SK-MEL-5 (cell line): Measurements from ENCODE around the gene DNMT3B. TPM values are rescaled to one million over a fixed set of nuclear protein-coding genes. Genes with fewer than 3 reads are reported as not detected.

ENCODE experiments used
- DNase-seq: peaks from one replicate; pipeline ENCODE4 v3.0.0-alpha.2; 2016; ENCODE audit warnings: low read depth, low spot score
- in situ Hi-C: cut with HindIII; loops from 2 replicates; pipeline ENCODE4 v1.10.0; 2016; ENCODE audit warnings: low sequenced_read_pairs, high pct_unique_total_duplicates, low pct_unique_long_range_greater_than_20kb
- total RNA-seq: library from RNA; depleted of rRNA; stranded (reverse); fragments of >200 nt; shearing (Covaris generic); gene quantifications from 2 replicates; pipeline ENCODE4 v1.2.3, GENCODE V29; 2014; rRNA removed

The DNMT3B gene
- total RNA-seq, 1 experiment from 2014 or later, result 1.9 TPM

DNA sequence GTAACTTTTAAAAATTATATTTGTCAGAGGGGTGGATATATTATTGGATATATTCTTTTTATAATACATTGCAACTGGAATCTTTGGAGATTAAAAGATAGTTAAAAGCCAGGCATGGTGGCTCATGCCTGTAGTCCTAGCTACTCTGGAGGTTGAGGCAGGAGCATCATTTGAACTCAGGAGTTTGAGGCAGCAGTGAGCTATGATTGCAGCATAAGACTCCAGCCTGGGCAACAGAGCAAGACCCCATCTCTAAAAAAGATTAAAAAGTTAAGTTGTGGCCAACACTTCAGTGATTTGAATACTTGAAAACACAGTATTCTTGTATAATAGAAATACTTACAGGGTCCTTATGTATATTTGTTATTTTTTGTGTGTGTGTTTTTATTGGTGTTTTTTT is 72.8 kb downstream of the DNMT3B start:
- no peak for DNase-seq
- in situ Hi-C loops, result no loop called here

GRCh38 chr20:32837157-32837556 is 75.0 kb downstream of the DNMT3B start:
- no peak for DNase-seq
- in situ Hi-C loops, result no loop called here

DNA sequence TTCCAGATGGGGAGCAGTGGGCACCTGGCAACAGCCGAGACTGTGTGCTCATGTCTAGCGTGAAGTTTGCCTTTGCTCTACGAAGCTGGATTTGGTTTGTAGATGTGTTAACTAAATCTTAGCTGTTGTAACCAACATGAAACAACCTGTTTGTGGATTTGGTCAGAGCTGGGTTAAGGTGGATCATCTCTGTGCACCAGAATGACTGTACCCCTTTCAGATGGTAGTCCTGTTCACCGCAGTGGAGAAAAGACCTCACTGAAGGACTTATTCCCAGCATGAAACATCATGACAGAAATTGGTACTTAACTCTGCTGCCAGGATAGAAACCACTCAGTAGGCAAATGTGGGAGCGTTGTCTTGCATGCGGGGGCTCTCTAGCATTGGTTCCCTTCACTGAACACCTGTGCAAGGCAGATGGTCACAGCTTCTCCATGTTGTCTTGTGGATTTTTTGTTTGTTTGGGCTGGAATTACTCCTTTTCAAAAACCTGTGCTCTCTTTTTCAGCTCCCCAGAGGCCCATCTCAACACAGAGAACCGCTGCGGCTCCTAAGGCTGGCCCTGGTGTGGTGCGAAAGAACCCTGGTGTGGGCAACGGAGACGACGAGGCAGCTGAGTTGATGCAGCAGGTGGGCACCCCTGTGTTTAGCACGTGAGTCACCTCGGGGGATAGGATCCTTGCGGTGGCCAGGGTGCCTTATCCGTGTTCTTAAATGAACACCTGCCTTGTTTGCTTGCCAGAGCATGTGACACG is 77.2 kb downstream of the DNMT3B start:
- in situ Hi-C loops, result no loop called here
- DNase-seq, result no peak

GRCh38 chr20:32839982-32840285 is 77.7 kb downstream of the DNMT3B start:
- DNase-seq, result no peak
- in situ Hi-C loops, result no loop called here

DNA sequence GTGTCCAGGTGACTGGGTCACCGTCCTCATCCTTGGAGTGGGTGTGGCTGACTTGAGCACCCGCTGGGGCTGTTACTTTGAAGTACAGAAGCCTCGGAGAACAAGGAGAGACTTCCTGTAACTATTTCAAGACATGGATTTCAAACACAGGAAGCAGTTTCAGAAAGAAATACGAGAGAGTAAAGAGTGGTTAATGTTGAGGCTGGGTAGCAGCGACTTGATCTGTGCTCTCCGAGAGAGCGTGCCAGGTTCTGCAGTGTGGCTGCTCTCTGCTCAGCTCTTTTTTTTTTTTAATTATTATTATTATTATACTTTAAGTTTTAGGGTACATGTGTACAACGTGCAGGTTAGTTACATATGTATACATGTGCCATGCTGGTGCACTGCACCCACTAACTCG is 79.0 kb downstream of the DNMT3B start:
- DNase-seq, result no peak
- in situ Hi-C loops, result no loop called here

DNA sequence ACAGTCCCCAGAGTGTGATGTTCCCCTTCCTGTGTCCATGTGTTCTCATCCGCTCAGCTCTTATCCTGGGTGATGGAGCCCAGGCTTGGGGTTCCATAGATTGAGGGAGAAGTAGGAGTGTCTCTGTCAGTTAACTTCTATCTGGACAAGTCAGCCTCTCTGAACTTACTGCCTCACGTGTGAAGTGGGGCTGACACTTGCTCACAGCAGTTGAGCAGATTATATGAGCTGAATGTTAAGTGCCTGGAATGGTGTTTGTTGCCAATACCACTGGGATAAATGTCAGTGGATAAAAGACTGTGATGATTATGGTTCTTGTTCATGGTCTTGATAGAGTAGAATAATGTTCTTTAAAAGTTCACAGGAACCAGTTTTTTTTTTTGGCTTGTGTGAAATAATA is 79.4 kb downstream of the DNMT3B start:
- DNase-seq, result no peak
- in situ Hi-C loops, result no loop called here

DNA sequence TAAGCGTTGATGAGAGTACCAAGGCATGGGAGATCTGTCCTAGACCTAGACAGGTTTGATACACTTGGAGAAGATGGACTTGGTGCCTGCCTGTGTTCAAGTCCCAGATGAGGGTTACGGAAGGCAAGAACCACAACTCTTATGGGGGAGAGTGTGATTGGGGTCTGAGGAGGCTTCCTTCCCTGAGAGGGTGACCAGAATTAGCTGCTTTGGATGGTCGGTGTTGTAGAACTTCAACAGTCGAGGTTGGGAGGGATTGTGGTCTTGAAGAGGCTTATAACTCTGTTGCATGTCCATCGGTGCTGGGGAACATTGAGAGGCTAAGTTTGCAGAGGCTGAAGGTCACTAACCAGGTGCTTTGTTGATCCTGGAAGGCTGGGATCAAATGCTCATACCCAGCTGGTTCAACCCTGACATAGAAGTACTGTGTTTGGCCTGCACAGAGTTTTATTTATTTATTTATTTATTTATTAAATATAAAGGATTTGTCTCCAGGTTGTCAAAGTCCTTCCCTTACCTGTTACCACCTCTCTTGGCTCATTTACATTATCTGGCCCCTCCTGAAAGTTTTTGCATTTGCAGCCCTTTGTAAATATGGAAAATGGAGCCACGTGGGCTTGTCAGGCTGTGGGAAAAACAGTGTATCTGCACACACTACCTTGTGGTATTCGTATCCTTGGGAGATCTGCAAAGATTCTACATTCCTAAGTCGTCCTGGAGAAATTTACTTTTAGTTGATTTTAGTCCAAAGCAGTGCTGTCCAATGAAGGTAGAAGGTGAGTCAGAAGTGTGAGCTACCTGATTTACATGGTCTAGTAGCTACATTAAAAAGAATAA is 80.7 kb downstream of the DNMT3B start:
- DNase-seq, result no peak
- in situ Hi-C loops, result no loop called here

- in situ Hi-C loops, result no loop called here
- no peak for DNase-seq
Measured at GRCh38 chr20:32845786-32846185, 83.6 kb downstream of the DNMT3B start.

GRCh38 chr20:32846852-32847251 is 84.7 kb downstream of the DNMT3B start:
- in situ Hi-C loops, result no loop called here
- no peak for DNase-seq

- in situ Hi-C loops, result no loop called here
- no peak for DNase-seq
Measured at GRCh38 chr20:32847964-32848363, 85.8 kb downstream of the DNMT3B start.

DNA sequence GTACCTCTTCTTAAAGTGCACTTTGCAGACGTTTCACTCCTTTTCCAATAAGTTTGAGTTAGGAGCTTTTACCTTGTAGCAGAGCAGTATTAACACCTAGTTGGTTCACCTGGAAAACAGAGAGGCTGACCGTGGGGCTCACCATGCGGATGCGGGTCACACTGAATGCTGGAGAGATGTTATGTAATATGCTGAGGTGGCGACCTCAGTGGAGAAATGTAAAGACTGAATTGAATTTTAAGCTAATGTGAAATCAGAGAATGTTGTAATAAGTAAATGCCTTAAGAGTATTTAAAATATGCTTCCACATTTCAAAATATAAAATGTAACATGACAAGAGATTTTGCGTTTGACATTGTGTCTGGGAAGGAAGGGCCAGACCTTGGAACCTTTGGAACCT is 86.7 kb downstream of the DNMT3B start:
- in situ Hi-C loops, result no loop called here
- DNase-seq, result no peak

DNA sequence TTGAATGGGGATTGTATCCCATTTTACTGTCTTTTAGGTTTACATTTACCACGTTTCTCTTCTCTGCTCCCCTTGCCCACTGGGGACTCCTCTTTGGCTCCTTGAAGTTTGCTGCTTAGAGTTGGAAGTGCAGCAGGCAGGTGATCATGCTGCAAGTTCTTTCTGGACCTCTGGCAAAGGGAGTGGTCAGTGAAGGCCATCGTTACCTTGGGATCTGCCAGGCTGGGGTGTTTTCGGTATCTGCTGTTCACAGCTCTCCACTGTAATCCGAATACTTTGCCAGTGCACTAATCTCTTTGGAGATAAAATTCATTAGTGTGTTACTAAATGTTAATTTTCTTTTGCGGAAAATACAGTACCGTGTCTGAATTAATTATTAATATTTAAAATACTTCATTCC is 87.4 kb downstream of the DNMT3B start:
- in situ Hi-C loops, result no loop called here
- DNase-seq, result no peak

DNA sequence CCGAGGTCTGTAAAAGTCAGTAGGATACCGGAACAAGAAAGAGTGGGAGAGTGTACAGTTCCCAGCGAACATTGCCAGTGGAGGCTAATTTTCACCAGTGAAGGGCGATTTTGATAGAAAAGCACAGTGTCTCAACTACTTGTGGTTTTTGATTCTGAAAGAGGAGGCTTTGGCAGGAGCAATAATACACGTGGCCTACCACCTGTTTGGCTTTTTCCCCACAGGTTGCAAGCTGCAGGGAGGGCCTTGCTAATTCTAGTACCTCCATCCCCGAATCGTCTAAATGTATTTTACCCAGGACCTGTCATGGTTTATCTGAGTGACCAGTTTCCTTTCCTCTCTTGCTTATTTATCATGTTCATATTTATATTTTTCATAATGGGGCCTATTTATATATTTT is 93.2 kb downstream of the DNMT3B start:
- no peak for DNase-seq
- in situ Hi-C loops, result no loop called here

DNA sequence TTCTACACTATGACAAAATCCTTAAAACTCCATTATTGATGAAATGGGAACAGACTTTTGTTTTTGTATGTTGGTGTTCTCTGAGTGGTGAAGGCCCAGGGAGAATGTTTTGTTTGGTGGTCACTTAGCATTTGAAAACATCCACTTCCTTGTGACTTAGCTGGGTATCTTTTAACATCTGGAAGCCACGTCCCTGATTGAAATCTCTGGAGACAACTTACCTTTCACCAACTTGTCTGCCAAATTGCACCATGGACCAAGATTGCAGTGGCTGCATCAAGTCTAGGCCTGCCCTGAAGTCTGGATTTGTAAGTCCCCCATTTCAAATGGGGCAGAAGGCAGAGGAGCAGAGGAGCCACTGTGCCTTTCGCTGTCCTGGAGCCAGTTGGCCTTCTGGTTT is 96.0 kb downstream of the DNMT3B start:
- no peak for DNase-seq
- in situ Hi-C loops, result no loop called here

Other genes with a start within 250 kb of the DNMT3B start
- 2.1 and 2.4 TPM in 2 replicates for gene NOL4L, start 177.1 kb upstream of the DNMT3B start, total RNA-seq
- not detected in 2 replicates for gene C20orf203, start 88.4 kb upstream of the DNMT3B start, total RNA-seq
- 47.5 and 49.2 TPM in 2 replicates for gene COMMD7, start 18.9 kb upstream of the DNMT3B start, total RNA-seq
- 110 and 118 TPM in 2 replicates for gene MAPRE1, start 57.6 kb downstream of the DNMT3B start, total RNA-seq
- not detected in 2 replicates for gene EFCAB8, start 96.5 kb downstream of the DNMT3B start, total RNA-seq
- gene SUN5, start 242.0 kb downstream of the DNMT3B start, total RNA-seq, result not detected in 2 replicates
- gene BPIFB2, start 245.3 kb downstream of the DNMT3B start, total RNA-seq, result not detected in 2 replicates